Measurements from ENCODE around the gene MGP. TPM values are rescaled to one million over a fixed set of nuclear protein-coding genes. Genes with fewer than 3 reads are reported as not detected.
A peak's percentile ranks its signal among the peaks of the same experiment; 100 is the strongest.

Gene MGP
- total and polyA plus RNA-seq, 2 of the 8 experiments (the other 6 are each of a cell fraction or from before 2014, with no cell fraction given): not detected

- Histone ChIP-seq H3K56ac (replicated peaks; ENCODE audit: insufficient read length, low read depth, low read length) (no peak overlapping the region), H3K23ac (ENCODE audit: insufficient read length) (no peak overlapping the region), H3K79me2 (ENCODE audit: control insufficient read depth in 1 of 2, insufficient read depth in 2 of 2, low read length in 2 of 2) (no peaks in the 10 kb centered on the region), H2AK5ac (ENCODE audit: low read depth, low read length) (no peak overlapping the region), H3K23me2 (ENCODE audit: low read depth, low read length) (no peaks in the 10 kb centered on the region), H4K20me1 (replicated peaks in 1 of 2; ENCODE audit: control insufficient read depth in 1 of 2, insufficient read depth in 2 of 2, low read length in 2 of 2) (no peaks in the 10 kb centered on the region), H2BK20ac (ENCODE audit: low read length) (no peak overlapping the region), H2AFZ (ENCODE audit: low read length) (no peak overlapping the region), H3K9me3 (ENCODE audit: insufficient read depth in 2 of 2, low read depth in 1 of 2, low read length in 1 of 2) (peaks cover 12 to 17% of the 10 kb centered on the region in 2 experiments), H3K14ac (ENCODE audit: insufficient read length) (no peak overlapping the region), H3K4me2 (ENCODE audit: insufficient read depth in 1 of 2, low read depth in 2 of 2, low read length in 2 of 2) (no peak overlapping the region), H3K27me3 (replicated peaks in 1 of 4; ENCODE audit: control insufficient read depth in 3 of 4, extremely low read depth in 1 of 4, insufficient read depth in 3 of 4, low read length in 3 of 4) (no peaks in the 10 kb centered on the region), H2BK15ac (ENCODE audit: low read length) (no peak overlapping the region), H3K79me1 (ENCODE audit: low read depth, low read length) (no peaks in the 10 kb centered on the region), H3K4ac (replicated peaks; ENCODE audit: insufficient read length, low read depth, low read length) (no peak overlapping the region), H4K8ac (ENCODE audit: extremely low read depth, insufficient read depth, low read length) (no peak overlapping the region), H3K36me3 (ENCODE audit: control insufficient read depth in 2 of 4, insufficient read depth in 4 of 4, low read length in 3 of 4) (no peaks in the 10 kb centered on the region), H3K27ac (ENCODE audit: low read depth, low read length) (no peak overlapping the region), H3K4me1 (replicated peaks in 1 of 4; ENCODE audit: control insufficient read depth in 3 of 4, insufficient read depth in 4 of 4, low read length in 3 of 4) (no peaks in the 10 kb centered on the region), H2BK5ac (ENCODE audit: low read depth, low read length) (no peak overlapping the region), H2BK12ac (ENCODE audit: low read depth, low read length) (no peak overlapping the region), H2BK120ac (replicated peaks; ENCODE audit: low read depth, low read length) (no peak overlapping the region), H3K9ac (replicated peaks in 1 of 4; ENCODE audit: extremely low read depth in 1 of 4, low read depth in 3 of 4, low read length in 3 of 4) (peak overlapping the region in 1 of 4 experiments; percentile 49; a peak in 1 of 7 replicates), H4K5ac (ENCODE audit: insufficient read length, low read depth, low read length) (no peak overlapping the region), H3K18ac (ENCODE audit: extremely low read depth, low read length) (no peak overlapping the region), H3K4me3 (ENCODE audit: extremely low read depth in 1 of 4, insufficient read depth in 2 of 4, low read depth in 3 of 4, low read length in 4 of 4) (no peak overlapping the region), H4K91ac (replicated peaks; ENCODE audit: insufficient read length, low read length) (no peak overlapping the region)
- FAIRE-seq (no peak), DNase-seq (ENCODE audit: low read depth in 1 of 2, low spot score in 2 of 2) (no peak)
- ChIA-PET CTCF (ENCODE audit: partially characterized antibody) (no interaction called here), POLR2A (ENCODE audit: partially characterized antibody) (no interaction called here)
- WGBS, 2 experiments (ENCODE audit: extremely low coverage in 1 of 2, insufficient coverage in 1 of 2, insufficient read length in 1 of 2, insufficient replicate concordance in 2 of 2, low coverage in 1 of 2, low lambda C conversion rate in 2 of 2, missing lambda C conversion rate in 1 of 2): 100% methylated on average over 1 of the region's 1 CpG; no CpG with 5 or more reads in 1 of the 2 experiments
- TF ChIP-seq BACH1 (IDR thresholded peaks at IDR 0.05; ENCODE audit: low read length): no peak
- TF ChIP-seq ZNF274 (IDR thresholded peaks at IDR 0.05; ENCODE audit: borderline replicate concordance, extremely low read depth, low read length): no peak
These were observed 14.4 kb downstream of the MGP start for GRCh38 chr12:14871247-14871646.

Measured in H1 (cell line).